GM19463 (cell line): Measurements from ENCODE around the gene NINL.

ENCODE experiments used
- ATAC-seq: cut with Tn5 transposase; IDR thresholded peaks from one replicate; pipeline ENCODE4 v1.9.1; 2021; ENCODE audit warnings: mild to moderate bottlenecking, moderate library complexity; ENCODE audit not compliant: unreplicated experiment

The NINL gene

GRCh38 chr20:25469558-25469957 lies 115.8 kb downstream of the NINL start:
- no peak for ATAC-seq

- ATAC-seq, result no peak
Measured at GRCh38 chr20:25468126-25469075, 116.9 kb downstream of the NINL start.

GRCh38 chr20:25467441-25467840 lies 117.9 kb downstream of the NINL start:
- no peak for ATAC-seq

- no peak for ATAC-seq
Measured at GRCh38 chr20:25466846-25467245, 118.5 kb downstream of the NINL start.

GRCh38 chr20:25465243-25466135 lies 119.8 kb downstream of the NINL start:
- no peak for ATAC-seq

GRCh38 chr20:25464501-25465242 lies 120.7 kb downstream of the NINL start:
- no peak for ATAC-seq

- no peak for ATAC-seq
Measured at GRCh38 chr20:25461786-25462545, 123.4 kb downstream of the NINL start.

GRCh38 chr20:25461281-25461650 lies 124.1 kb downstream of the NINL start:
- ATAC-seq, result no peak

- ATAC-seq, result no peak
Measured at GRCh38 chr20:25460566-25461280, 124.6 kb downstream of the NINL start.

- no peak for ATAC-seq
Measured at GRCh38 chr20:25459916-25460535, 125.3 kb downstream of the NINL start.

- ATAC-seq, result no peak
Measured at GRCh38 chr20:25459111-25459830, 126.1 kb downstream of the NINL start.

- no peak for ATAC-seq
Measured at GRCh38 chr20:25457886-25458680, 127.2 kb downstream of the NINL start.

GRCh38 chr20:25454153-25454900 lies 131.0 kb downstream of the NINL start:
- ATAC-seq, result no peak

GRCh38 chr20:25453035-25453810 lies 132.1 kb downstream of the NINL start:
- no peak for ATAC-seq

- no peak for ATAC-seq
Measured at GRCh38 chr20:25452333-25452732, 133.0 kb downstream of the NINL start.

GRCh38 chr20:25447671-25448070 lies 137.7 kb downstream of the NINL start:
- no peak for ATAC-seq
